H1 (cell line): Measurements from ENCODE around the gene DOCK6. TPM values are rescaled to one million over a fixed set of nuclear protein-coding genes. Genes with fewer than 3 reads are reported as not detected.

ENCODE experiments used
- CTCF ChIA-PET: fragments of 300-600 bp; sonication (Branson Sonifier 250); formaldehyde crosslinking; loops from one replicate; lab custom pipeline; 2021; ENCODE audit not compliant: partially characterized antibody; lab: Charles Lee
- POLR2A ChIA-PET: fragments of 300-600 bp; sonication (Branson Sonifier 250); formaldehyde crosslinking; loops from one replicate; lab custom pipeline; 2021; ENCODE audit warnings: inconsistent platforms; ENCODE audit not compliant: partially characterized antibody; lab: Charles Lee
- DNase-seq, 2 experiments: peaks; one replicate each; pipeline versions ENCODE4 v3.0.0 to v3.0.0-alpha.2; 2010 to 2022; ENCODE audit warnings: low spot score in 2 of 2, low read depth in 1 of 2, mixed read lengths in 1 of 2
- FAIRE-seq: peaks from 2 replicates; lab custom pipeline; 2011; peaks lifted over from hg19 to GRCh38; lab: Jason Lieb, UNC
- H2AFZ ChIP-seq: 2 replicates; pipeline ENCODE4 v1.8.1; 2012; ENCODE audit warnings: low read length, inconsistent platforms
- H2AK5ac ChIP-seq: 2 replicates; pipeline ENCODE4 v1.6.1; 2013; ENCODE audit warnings: low read depth, low read length
- H2BK120ac ChIP-seq: replicated peaks from 2 replicates; pipeline ENCODE3; 2013; ENCODE audit warnings: low read depth, low read length, inconsistent platforms
- H2BK12ac ChIP-seq: 2 replicates; pipeline ENCODE4 v1.6.1; 2013; ENCODE audit warnings: low read depth, low read length
- H2BK15ac ChIP-seq: 2 replicates; pipeline ENCODE4 v1.6.1; 2013; ENCODE audit warnings: low read length
- H2BK20ac ChIP-seq: 2 replicates; pipeline ENCODE4 v1.6.1; 2013; ENCODE audit warnings: low read length
- H2BK5ac ChIP-seq: 2 replicates; pipeline ENCODE4 v1.6.1; 2013; ENCODE audit warnings: low read depth, low read length
- H3K14ac ChIP-seq: 2 replicates; pipeline ENCODE4 v1.6.1; 2013; ENCODE audit warnings: inconsistent platforms; ENCODE audit not compliant: insufficient read length
- H3K18ac ChIP-seq: 2 replicates; pipeline ENCODE4 v1.6.1; 2013; ENCODE audit warnings: low read length; ENCODE audit errors: extremely low read depth
- H3K23ac ChIP-seq: 2 replicates; pipeline ENCODE4 v1.6.1; 2013; ENCODE audit warnings: inconsistent platforms; ENCODE audit not compliant: insufficient read length
- H3K23me2 ChIP-seq: 2 replicates; pipeline ENCODE4 v1.6.1; 2013; ENCODE audit warnings: low read depth, low read length
- H3K27ac ChIP-seq: 2 replicates; pipeline ENCODE4 v1.6.1; 2011; ENCODE audit warnings: low read depth, low read length, inconsistent platforms
- H3K27me3 ChIP-seq, 4 experiments: replicated peaks in 1 of 4; 1 replicate in 1 of 4; 2 replicates in 3 of 4; pipeline versions ENCODE4 v1.6.1 to v1.8.1; 2011 to 2013; ENCODE audit warnings: low read length in 3 of 4, mild to moderate bottlenecking in 3 of 4, inconsistent platforms in 2 of 4, mixed read lengths in 2 of 4, moderate library complexity in 1 of 4; ENCODE audit not compliant: control insufficient read depth in 3 of 4, insufficient read depth in 3 of 4; ENCODE audit errors: extremely low read depth in 1 of 4
- H3K36me3 ChIP-seq, 4 experiments: 2 replicates each; pipeline versions ENCODE4 v1.6.1 to v1.8.1; 2011 to 2013; ENCODE audit warnings: mild to moderate bottlenecking in 4 of 4, low read length in 3 of 4, moderate library complexity in 2 of 4, control low read depth in 1 of 4, inconsistent platforms in 1 of 4; ENCODE audit not compliant: insufficient read depth in 4 of 4, control insufficient read depth in 2 of 4
- H3K4ac ChIP-seq: replicated peaks from 2 replicates; pipeline ENCODE3; 2013; ENCODE audit warnings: low read length, low read depth, mixed read lengths, inconsistent platforms; ENCODE audit not compliant: insufficient read length
- H3K4me1 ChIP-seq, 4 experiments: replicated peaks in 1 of 4; 1 replicate in 1 of 4; 2 replicates in 3 of 4; pipeline versions ENCODE4 v1.6.1 to v1.8.1; 2011 to 2013; ENCODE audit warnings: low read length in 3 of 4, inconsistent platforms in 2 of 4, mixed read lengths in 1 of 4; ENCODE audit not compliant: insufficient read depth in 4 of 4, control insufficient read depth in 3 of 4
- H3K4me2 ChIP-seq, 2 experiments: 2 replicates each; pipeline versions ENCODE4 v1.6.1 to v1.8.1; 2011 to 2013; ENCODE audit warnings: low read depth in 2 of 2, low read length in 2 of 2, control low read depth in 1 of 2, inconsistent platforms in 1 of 2, mild to moderate bottlenecking in 1 of 2; ENCODE audit not compliant: insufficient read depth in 1 of 2
- H3K4me3 ChIP-seq, 4 experiments: fragments of 200-600, 300-600 bp in 1 of 4; sonication (generic), shearing (Covaris generic), sonication (Bioruptor Twin) in 1 of 4; 2 replicates each; pipeline versions ENCODE4 v1.5.1 to v1.8.1; 2011 to 2016; ENCODE audit warnings: low read length in 4 of 4, low read depth in 3 of 4, control low read depth in 2 of 4, inconsistent platforms in 2 of 4, mild to moderate bottlenecking in 2 of 4, mixed read lengths in 1 of 4, moderate library complexity in 1 of 4; ENCODE audit not compliant: insufficient read depth in 2 of 4; ENCODE audit errors: extremely low read depth in 1 of 4
- H3K56ac ChIP-seq: replicated peaks from 2 replicates; pipeline ENCODE3; 2013; ENCODE audit warnings: low read depth, mild to moderate bottlenecking, mixed read lengths, low read length, inconsistent platforms; ENCODE audit not compliant: insufficient read length
- H3K79me1 ChIP-seq: 2 replicates; pipeline ENCODE4 v1.6.1; 2013; ENCODE audit warnings: low read depth, low read length, control low read depth
- H3K79me2 ChIP-seq, 2 experiments: 2 replicates each; pipeline versions ENCODE4 v1.6.1 to v1.8.1; 2012 to 2013; ENCODE audit warnings: low read length in 2 of 2, mild to moderate bottlenecking in 2 of 2, inconsistent platforms in 1 of 2; ENCODE audit not compliant: insufficient read depth in 2 of 2, control insufficient read depth in 1 of 2
- H3K9ac ChIP-seq, 4 experiments: replicated peaks in 1 of 4; 1 replicate in 1 of 4; 2 replicates in 3 of 4; pipeline versions ENCODE4 v1.6.1 to v1.8.1; 2011 to 2013; ENCODE audit warnings: low read depth in 3 of 4, low read length in 3 of 4, control low read depth in 2 of 4, mild to moderate bottlenecking in 2 of 4, moderate library complexity in 2 of 4, inconsistent platforms in 1 of 4; ENCODE audit errors: extremely low read depth in 1 of 4
- H3K9me3 ChIP-seq, 2 experiments: 2 replicates each; pipeline versions ENCODE4 v1.6.1 to v1.8.1; 2012 to 2013; ENCODE audit warnings: mild to moderate bottlenecking in 2 of 2, moderate library complexity in 2 of 2, control low read depth in 1 of 2, inconsistent platforms in 1 of 2, low read depth in 1 of 2, low read length in 1 of 2, mixed read lengths in 1 of 2; ENCODE audit not compliant: insufficient read depth in 2 of 2
- H4K20me1 ChIP-seq, 2 experiments: replicated peaks in 1 of 2; 2 replicates each; pipeline versions ENCODE3 to v1.8.1; 2011 to 2013; ENCODE audit warnings: inconsistent platforms in 2 of 2, low read length in 2 of 2, mild to moderate bottlenecking in 1 of 2; ENCODE audit not compliant: insufficient read depth in 2 of 2, control insufficient read depth in 1 of 2
- H4K5ac ChIP-seq: 2 replicates; pipeline ENCODE4 v1.6.1; 2013; ENCODE audit warnings: low read length, low read depth, mixed read lengths, inconsistent platforms; ENCODE audit not compliant: insufficient read length
- H4K8ac ChIP-seq: 2 replicates; pipeline ENCODE4 v1.8.0; 2013; ENCODE audit warnings: mild to moderate bottlenecking, moderate library complexity, low read length, inconsistent platforms; ENCODE audit not compliant: insufficient read depth; ENCODE audit errors: extremely low read depth
- H4K91ac ChIP-seq: replicated peaks from 2 replicates; pipeline ENCODE3; 2013; ENCODE audit warnings: low read length, mixed read lengths, inconsistent platforms; ENCODE audit not compliant: insufficient read length
- KDM1A ChIP-seq: fragments of 200-600, 300-600 bp; sonication (generic); IDR thresholded peaks from 2 replicates; pipeline ENCODE4 v1.7.1; 2016; ENCODE audit warnings: mild to moderate bottlenecking, low read length, borderline replicate concordance
- WGBS, 2 experiments: shearing (Covaris generic) in 1 of 2; methylation state at CpG; one replicate each; pipeline versions ENCODE4 v1.1.6 to v1.1.7; 2013 to 2015; ENCODE audit warnings: low lambda C conversion rate in 2 of 2, mixed read lengths in 2 of 2, inconsistent platforms in 1 of 2, low coverage in 1 of 2, missing lambda C conversion rate in 1 of 2; ENCODE audit not compliant: insufficient replicate concordance in 2 of 2, insufficient coverage in 1 of 2, insufficient read length in 1 of 2; ENCODE audit errors: extremely low coverage in 1 of 2, missing lambda C conversion rate in 1 of 2; 5-methylcytosine and 5-hydroxymethylcytosine counted together
- polyA plus RNA-seq, 7 experiments: library from polyadenylated mRNA; depleted of rRNA in 3 of 7; stranded (reverse) in 5 of 7; unstranded in 2 of 7; fragments of >200 nt in 5 of 7; fragments of 200-250 nt in 2 of 7; gene quantifications; 1 replicate in 5 of 7; 2 replicates in 1 of 7; 4 replicates in 1 of 7; pipeline versions ENCODE4 v1.2.1 to v1.2.3, GENCODE V29; 2011 to 2013; ENCODE audit warnings: missing spikeins in 2 of 7, mixed read lengths in 2 of 7
- total RNA-seq: library from RNA; stranded (reverse); fragmentation: NEBNext Ultra II Directional; extraction: Animal tissue kit (Norgen Biotek cat#: 25700); gene quantifications from 2 replicates; pipeline ENCODE4 v1.2.1, GENCODE V29; 2021
- TF ChIP-seq, protein P1 (sequence below): IDR thresholded peaks from 2 replicates; pipeline ENCODE4 v1.6.1; 2012; ENCODE audit warnings: inconsistent platforms

Gene DOCK6
- total and polyA plus RNA-seq, 2 of the 8 experiments (the other 6 are each of a cell fraction or from before 2014, with no cell fraction given): 25.5 to 54.7 TPM

DNA sequence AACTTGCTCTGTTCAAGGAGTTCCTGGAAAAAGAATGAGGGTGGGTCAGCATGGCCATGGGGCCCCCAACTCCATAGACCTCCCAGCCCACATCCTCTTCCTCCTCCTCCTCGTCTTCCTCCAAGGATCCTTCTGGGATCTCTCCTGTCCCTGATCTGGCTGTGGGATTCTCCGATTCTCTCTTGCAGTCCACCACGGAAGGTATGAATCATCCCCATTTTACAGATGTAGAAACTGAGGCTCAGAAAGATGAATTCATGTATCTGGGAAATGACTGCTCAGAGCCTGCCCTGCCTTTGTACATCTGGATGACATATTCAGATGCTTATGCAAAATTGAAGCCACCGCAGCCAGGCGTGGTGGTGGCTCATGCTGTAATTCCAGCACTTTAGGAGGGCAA, 62.8 kb downstream of the DOCK6 start:
- peaks cover 0 to 1% of the 10 kb centered on the region in 2 experiments for H4K20me1 ChIP-seq
- H2BK20ac ChIP-seq: no peak overlapping the region
- H4K5ac ChIP-seq: no peak overlapping the region
- peaks cover 0 to 3% (median 2%) of the 10 kb centered on the region in 4 experiments; a peak in 4 of 7 replicates for H3K4me1 ChIP-seq
- WGBS, 2 experiments: 90% methylated on average over 5 of the region's 5 CpGs; no CpG with 5 or more reads in 1 of the 2 experiments
- H2BK12ac ChIP-seq: no peak overlapping the region
- H2BK120ac ChIP-seq: no peak overlapping the region
- H3K79me2 ChIP-seq: no peaks in the 10 kb centered on the region
- no peak overlapping the region for H4K8ac ChIP-seq
- ChIA-PET CTCF (interaction anchor here (1.0 to 1.7 kb wide), 4 partner anchors 9 to 90 kb away, joined by 3 to 6 read pairs (median 4); no protein-coding TSS in a partner anchor), POLR2A (interaction anchor here (0.9 to 2.0 kb wide), 3 partner anchors 8 to 22 kb away, joined by 3 to 4 read pairs (median 3); no protein-coding TSS in a partner anchor)
- H3K9ac ChIP-seq: no peak overlapping the region
- H3K23ac ChIP-seq: no peak overlapping the region
- H3K23me2 ChIP-seq: peaks cover 6% of the 10 kb centered on the region; the same call in 1 of the 2 replicates
- no peak overlapping the region for H3K4me3 ChIP-seq
- DNase-seq: no peak
- H4K91ac ChIP-seq: no peak overlapping the region
- H3K36me3 ChIP-seq: peaks cover 0 to 6% (median 1%) of the 10 kb centered on the region in 4 experiments; a peak in 2 of 8 replicates
- no peak overlapping the region for H2BK15ac ChIP-seq
- H3K4me2 ChIP-seq: no peak overlapping the region
- TF ChIP-seq KDM1A: 0 out of 2 replicates have a peak, but pooled peaks have one; percentile 46
- TF ChIP-seq, protein P1, sequence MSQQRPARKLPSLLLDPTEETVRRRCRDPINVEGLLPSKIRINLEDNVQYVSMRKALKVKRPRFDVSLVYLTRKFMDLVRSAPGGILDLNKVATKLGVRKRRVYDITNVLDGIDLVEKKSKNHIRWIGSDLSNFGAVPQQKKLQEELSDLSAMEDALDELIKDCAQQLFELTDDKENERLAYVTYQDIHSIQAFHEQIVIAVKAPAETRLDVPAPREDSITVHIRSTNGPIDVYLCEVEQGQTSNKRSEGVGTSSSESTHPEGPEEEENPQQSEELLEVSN: no peak
- TF ChIP-seq, all 59 proteins: peak for 1
- Histone ChIP-seq H3K56ac (no peak overlapping the region), H2AFZ (no peak overlapping the region), H3K27me3 (no peaks in the 10 kb centered on the region), H3K4ac (no peak overlapping the region), H3K79me1 (no peaks in the 10 kb centered on the region; the same call in 1 of the 2 replicates), H3K14ac (no peak overlapping the region), H3K18ac (no peak overlapping the region), H3K27ac (no peak overlapping the region), H3K9me3 (no peaks in the 10 kb centered on the region), H2BK5ac (no peak overlapping the region), H2AK5ac (no peak overlapping the region)
- no peak for FAIRE-seq
